Prostate gland (tissue), 2 donors: Measurements from ENCODE around the gene LIF.

Source experiments
- CTCF ChIP-seq, 4 experiments: fragments of 200-600 bp in 2 of 4; fragments of 450-650 bp in 2 of 4; sonication (generic) in 2 of 4; IDR thresholded peaks; 1 replicate in 3 of 4; 2 replicates in 1 of 4; pipeline ENCODE4 v1.5.1; 2016 to 2019; ENCODE audit warnings: antibody characterized with exemption in 4 of 4, mild to moderate bottlenecking in 2 of 4, moderate library complexity in 2 of 4
- POLR2AphosphoS5 ChIP-seq: sonication (generic); formaldehyde crosslinking; IDR thresholded peaks from one replicate; pipeline ENCODE4 v1.6.1; 2017; ENCODE audit warnings: antibody characterized with exemption

GRCh38 chr22:30253205-30253852, 6.8 kb upstream of the LIF start:
- TF ChIP-seq POLR2AphosphoS5 (no peak), CTCF (IDR thresholded peaks at IDR 0.05) (no peak)
